Measurements from ENCODE around the gene LDOC1.
"Not testable (repeated sequence)": the region's sequence is repeated elsewhere in the genome, so short reads cannot be mapped to it uniquely, and the experiment has no call there.

Gene LDOC1

GRCh38 chrX:141176586-141177451 lies at the start of gene LDOC1:
Gene LDOC1, minus strand, starts transcription at chrX:141177129. Its CDS starts 108 bp downstream, at chrX:141177021.
- H3K27ac ChIP-seq (ENCODE audit: low read depth, low read length), result peak within 1 kb of the TSS; percentile 38
- H3K9me3 ChIP-seq (ENCODE audit: control insufficient read depth, insufficient read depth, low read depth, low read length), result 0 out of 2 replicates have a peak, but pooled peaks cover 2% of the 10 kb centered on the region
- no peaks in the 10 kb centered on the region for H3K27me3 ChIP-seq (ENCODE audit: control insufficient read depth, insufficient read depth, low read length)
- H3K9ac ChIP-seq (ENCODE audit: low read length), result peak within 1 kb of the TSS; percentile 87
- peak within 1 kb of the TSS; percentile 88 for H3K4me3 ChIP-seq (ENCODE audit: low read depth, low read length)
- H3K36me3 ChIP-seq (ENCODE audit: control insufficient read depth, insufficient read depth, low read length), result 0 out of 2 replicates have a peak, but pooled peaks cover 2% of the 10 kb centered on the region
- H3K4me1 ChIP-seq (ENCODE audit: control insufficient read depth, insufficient read depth, low read length), result peaks cover 15% of the 10 kb centered on the region

GRCh38 chrX:141221611-141222010 lies 44.7 kb upstream of the LDOC1 start:
- Histone ChIP-seq H3K9me3 (ENCODE audit: control insufficient read depth, insufficient read depth, low read depth, low read length) (no peaks in the 10 kb centered on the region), H3K27me3 (ENCODE audit: control insufficient read depth, insufficient read depth, low read length) (no peaks in the 10 kb centered on the region), H3K4me1 (ENCODE audit: control insufficient read depth, insufficient read depth, low read length) (no peaks in the 10 kb centered on the region), H3K27ac (ENCODE audit: low read depth, low read length) (no peak overlapping the region), H3K36me3 (ENCODE audit: control insufficient read depth, insufficient read depth, low read length) (no peaks in the 10 kb centered on the region), H3K9ac (ENCODE audit: low read length) (no peak overlapping the region), H3K4me3 (ENCODE audit: low read depth, low read length) (no peak overlapping the region)

DNA sequence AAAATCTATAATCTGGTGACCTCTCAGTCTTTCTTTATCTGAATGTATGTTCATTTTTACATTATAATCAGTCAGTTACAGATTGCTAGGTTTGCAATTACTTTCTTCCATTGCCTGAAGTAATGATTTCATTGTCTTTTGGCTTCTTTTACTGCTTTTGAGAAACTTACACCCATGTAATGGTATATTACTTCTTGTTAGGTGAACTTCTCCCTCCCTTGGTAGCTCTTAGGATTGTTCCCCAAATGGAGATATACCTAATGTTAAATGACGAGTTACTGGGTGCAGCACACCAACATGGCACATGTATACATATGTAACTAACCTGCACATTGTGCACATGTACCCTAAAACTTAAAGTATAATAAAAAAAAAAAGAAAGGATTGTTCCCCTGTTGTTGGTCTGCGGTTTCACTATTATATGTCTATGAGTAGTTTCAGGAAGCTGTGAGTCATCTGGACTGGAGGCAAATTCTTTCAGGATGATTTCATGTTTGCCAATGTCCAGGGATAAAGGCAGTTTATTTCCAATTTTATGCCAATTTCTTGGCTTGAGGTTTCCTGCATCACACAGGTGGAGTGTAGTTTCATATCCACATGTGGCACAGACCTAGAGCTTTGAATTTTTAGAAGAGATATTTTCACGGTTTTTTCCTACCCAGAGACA lies 43.5 kb upstream of the LDOC1 start:
- Histone ChIP-seq H3K36me3 (ENCODE audit: control insufficient read depth, insufficient read depth, low read length) (no peaks in the 10 kb centered on the region), H3K27me3 (ENCODE audit: control insufficient read depth, insufficient read depth, low read length) (no peaks in the 10 kb centered on the region), H3K9me3 (ENCODE audit: control insufficient read depth, insufficient read depth, low read depth, low read length) (no peaks in the 10 kb centered on the region), H3K4me1 (ENCODE audit: control insufficient read depth, insufficient read depth, low read length) (no peaks in the 10 kb centered on the region), H3K27ac (ENCODE audit: low read depth, low read length) (no peak overlapping the region), H3K9ac (ENCODE audit: low read length) (no peak overlapping the region), H3K4me3 (ENCODE audit: low read depth, low read length) (no peak overlapping the region)

DNA sequence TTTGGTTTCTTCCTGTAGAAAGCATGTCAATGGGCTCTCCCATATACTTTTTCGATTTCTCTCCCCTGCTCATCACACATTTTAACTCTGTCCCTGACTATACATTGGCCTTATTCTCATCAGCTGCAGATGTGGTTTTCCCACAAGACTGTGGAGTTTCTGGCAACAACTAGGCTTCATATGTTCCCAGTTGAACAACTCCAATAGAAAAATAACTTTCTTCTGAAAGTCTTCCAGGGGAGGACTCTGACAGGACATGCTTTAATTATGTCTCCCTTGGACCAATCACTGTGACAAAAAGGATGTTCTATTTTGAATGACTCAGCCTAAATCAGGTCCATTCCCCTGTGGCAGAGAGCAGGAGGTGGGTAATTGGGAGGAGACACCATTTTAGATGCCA lies 37.3 kb upstream of the LDOC1 start:
- H3K27me3 ChIP-seq (ENCODE audit: control insufficient read depth, insufficient read depth, low read length), result no peaks in the 10 kb centered on the region
- no peaks in the 10 kb centered on the region for H3K9me3 ChIP-seq (ENCODE audit: control insufficient read depth, insufficient read depth, low read depth, low read length)
- no peaks in the 10 kb centered on the region for H3K36me3 ChIP-seq (ENCODE audit: control insufficient read depth, insufficient read depth, low read length)
- no peak overlapping the region for H3K27ac ChIP-seq (ENCODE audit: low read depth, low read length)
- H3K4me3 ChIP-seq (ENCODE audit: low read depth, low read length), result no peak overlapping the region
- no peak overlapping the region for H3K9ac ChIP-seq (ENCODE audit: low read length)
- no peaks in the 10 kb centered on the region for H3K4me1 ChIP-seq (ENCODE audit: control insufficient read depth, insufficient read depth, low read length)

DNA sequence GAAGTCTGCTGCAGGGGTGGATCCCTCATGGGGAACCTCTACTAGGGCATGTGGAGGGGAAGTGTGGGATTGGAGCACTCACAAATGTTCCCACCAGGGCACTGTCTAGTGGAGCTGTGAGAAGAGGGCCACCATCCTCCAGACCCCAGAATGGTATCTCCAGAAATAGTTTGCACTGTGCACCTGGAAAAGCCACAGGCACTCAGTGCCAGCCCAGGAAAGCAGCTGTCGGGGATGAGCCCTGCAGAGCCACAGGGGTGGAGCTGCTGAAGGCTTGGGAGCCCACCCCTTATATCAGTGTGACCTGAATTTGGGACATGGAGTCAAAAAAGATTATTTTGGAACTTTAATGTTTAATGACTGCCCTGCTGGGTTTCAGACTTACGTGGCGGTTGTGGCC lies 25.0 kb upstream of the LDOC1 start:
- Histone ChIP-seq H3K27ac (ENCODE audit: low read depth, low read length) (no peak overlapping the region), H3K4me1 (ENCODE audit: control insufficient read depth, insufficient read depth, low read length) (0 out of 2 replicates have a peak, but pooled peaks cover 2% of the 10 kb centered on the region), H3K9me3 (ENCODE audit: control insufficient read depth, insufficient read depth, low read depth, low read length) (peaks cover 4% of the 10 kb centered on the region; the same call in 1 of the 2 replicates), H3K9ac (ENCODE audit: low read length) (no peak overlapping the region), H3K27me3 (ENCODE audit: control insufficient read depth, insufficient read depth, low read length) (no peaks in the 10 kb centered on the region), H3K36me3 (ENCODE audit: control insufficient read depth, insufficient read depth, low read length) (no peaks in the 10 kb centered on the region), H3K4me3 (ENCODE audit: low read depth, low read length) (no peak overlapping the region)

- H3K27ac ChIP-seq (ENCODE audit: low read depth, low read length); H3K4me1 ChIP-seq (ENCODE audit: control insufficient read depth, insufficient read depth, low read length); H3K9me3 ChIP-seq (ENCODE audit: control insufficient read depth, insufficient read depth, low read depth, low read length); H3K36me3 ChIP-seq (ENCODE audit: control insufficient read depth, insufficient read depth, low read length); H3K27me3 ChIP-seq (ENCODE audit: control insufficient read depth, insufficient read depth, low read length); H3K4me3 ChIP-seq (ENCODE audit: low read depth, low read length); H3K9ac ChIP-seq (ENCODE audit: low read length): not testable (repeated sequence)
Observed at GRCh38 chrX:141188573-141188972, 11.6 kb upstream of the LDOC1 start.

GRCh38 chrX:141185366-141185765 lies 8.4 kb upstream of the LDOC1 start:
- Histone ChIP-seq H3K9me3 (ENCODE audit: control insufficient read depth, insufficient read depth, low read depth, low read length) (peaks cover 6% of the 10 kb centered on the region; the same call in 1 of the 2 replicates), H3K4me1 (ENCODE audit: control insufficient read depth, insufficient read depth, low read length) (peaks cover 7% of the 10 kb centered on the region), H3K36me3 (ENCODE audit: control insufficient read depth, insufficient read depth, low read length) (no peaks in the 10 kb centered on the region), H3K4me3 (ENCODE audit: low read depth, low read length) (no peak overlapping the region), H3K27me3 (ENCODE audit: control insufficient read depth, insufficient read depth, low read length) (no peaks in the 10 kb centered on the region), H3K9ac (ENCODE audit: low read length) (no peak overlapping the region), H3K27ac (ENCODE audit: low read depth, low read length) (no peak overlapping the region)

GRCh38 chrX:141183000-141183399 lies 6.1 kb upstream of the LDOC1 start:
- no peak overlapping the region for H3K9ac ChIP-seq (ENCODE audit: low read length)
- H3K4me1 ChIP-seq (ENCODE audit: control insufficient read depth, insufficient read depth, low read length), result peaks cover 7% of the 10 kb centered on the region
- no peaks in the 10 kb centered on the region for H3K27me3 ChIP-seq (ENCODE audit: control insufficient read depth, insufficient read depth, low read length)
- H3K27ac ChIP-seq (ENCODE audit: low read depth, low read length), result no peak overlapping the region
- H3K4me3 ChIP-seq (ENCODE audit: low read depth, low read length), result no peak overlapping the region
- no peaks in the 10 kb centered on the region for H3K36me3 ChIP-seq (ENCODE audit: control insufficient read depth, insufficient read depth, low read length)
- H3K9me3 ChIP-seq (ENCODE audit: control insufficient read depth, insufficient read depth, low read depth, low read length), result no peaks in the 10 kb centered on the region

DNA sequence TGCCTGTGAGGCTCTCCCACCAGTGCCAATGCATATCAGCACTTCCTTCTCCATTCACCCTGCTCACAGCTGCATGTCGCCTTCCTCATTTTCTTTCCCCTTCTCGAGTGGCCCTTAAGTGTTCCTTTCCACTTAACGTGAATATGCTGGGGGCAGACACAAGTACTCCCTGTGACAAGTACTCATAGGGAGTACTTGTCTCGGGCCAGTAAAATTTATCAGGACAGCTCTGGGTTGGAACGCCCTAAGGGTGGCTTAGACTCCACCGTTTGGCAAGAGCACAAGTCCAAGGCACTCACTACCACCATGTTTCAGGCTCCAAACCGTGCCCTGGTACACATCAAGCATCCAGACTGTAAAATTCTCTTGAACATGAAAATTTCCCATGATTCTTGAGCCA lies 3.9 kb upstream of the LDOC1 start:
- Histone ChIP-seq H3K36me3 (ENCODE audit: control insufficient read depth, insufficient read depth, low read length) (no peaks in the 10 kb centered on the region), H3K4me1 (ENCODE audit: control insufficient read depth, insufficient read depth, low read length) (peaks cover 13% of the 10 kb centered on the region), H3K27me3 (ENCODE audit: control insufficient read depth, insufficient read depth, low read length) (no peaks in the 10 kb centered on the region), H3K9me3 (ENCODE audit: control insufficient read depth, insufficient read depth, low read depth, low read length) (no peaks in the 10 kb centered on the region), H3K4me3 (ENCODE audit: low read depth, low read length) (no peak overlapping the region), H3K27ac (ENCODE audit: low read depth, low read length) (no peak overlapping the region), H3K9ac (ENCODE audit: low read length) (no peak overlapping the region)

- H3K27me3 ChIP-seq (ENCODE audit: control insufficient read depth, insufficient read depth, low read length), result no peaks in the 10 kb centered on the region
- peak overlapping the region; percentile 88 for H3K4me3 ChIP-seq (ENCODE audit: low read depth, low read length)
- no peak overlapping the region for H3K27ac ChIP-seq (ENCODE audit: low read depth, low read length)
- peaks cover 11% of the 10 kb centered on the region; the same call in 1 of the 2 replicates for H3K4me1 ChIP-seq (ENCODE audit: control insufficient read depth, insufficient read depth, low read length)
- H3K9ac ChIP-seq (ENCODE audit: low read length), result peak overlapping the region; percentile 87
- 0 out of 2 replicates have a peak, but pooled peaks cover 2% of the 10 kb centered on the region for H3K36me3 ChIP-seq (ENCODE audit: control insufficient read depth, insufficient read depth, low read length)
- H3K9me3 ChIP-seq (ENCODE audit: control insufficient read depth, insufficient read depth, low read depth, low read length), result 0 out of 2 replicates have a peak, but pooled peaks cover 2% of the 10 kb centered on the region
Observed at GRCh38 chrX:141175786-141176185, 1.1 kb downstream of the LDOC1 start.

DNA sequence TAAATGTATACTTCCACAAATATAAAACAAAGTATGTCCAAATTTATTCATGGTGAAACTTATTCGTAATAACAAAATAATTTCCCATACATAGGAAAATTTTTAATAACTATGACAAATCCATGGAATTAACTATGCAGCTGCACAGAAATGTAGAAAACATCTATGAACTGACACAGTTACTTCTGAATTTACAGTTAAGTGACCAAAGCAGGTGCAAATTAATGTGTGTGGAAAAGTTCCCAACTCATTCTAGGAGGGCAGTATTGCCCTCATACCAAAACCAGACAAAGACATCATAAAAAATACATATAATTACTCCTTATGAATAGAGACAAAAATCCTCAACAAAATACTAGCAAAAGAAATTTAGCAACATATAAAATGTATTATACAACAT lies 12.5 kb downstream of the LDOC1 start:
- Histone ChIP-seq H3K36me3 (ENCODE audit: control insufficient read depth, insufficient read depth, low read length) (no peaks in the 10 kb centered on the region), H3K4me3 (ENCODE audit: low read depth, low read length) (no peak overlapping the region), H3K9ac (ENCODE audit: low read length) (no peak overlapping the region), H3K27me3 (ENCODE audit: control insufficient read depth, insufficient read depth, low read length) (no peaks in the 10 kb centered on the region), H3K4me1 (ENCODE audit: control insufficient read depth, insufficient read depth, low read length) (no peaks in the 10 kb centered on the region), H3K9me3 (ENCODE audit: control insufficient read depth, insufficient read depth, low read depth, low read length) (no peaks in the 10 kb centered on the region), H3K27ac (ENCODE audit: low read depth, low read length) (no peak overlapping the region)

Data from HUES6 (cell line).